H9 (cell line): ENCODE results near the gene COX7B2. TPM values are rescaled to one million over a fixed set of nuclear protein-coding genes. Genes with fewer than 3 reads are reported as not detected.

Experiments
- DNase-seq: peaks from one replicate; pipeline ENCODE4 v3.0.0-alpha.2; 2017
- H2AFZ ChIP-seq: one replicate; pipeline ENCODE4 v1.6.1; 2013; ENCODE audit warnings: mild to moderate bottlenecking, low read length, control low read depth, moderate library complexity
- H2AK5ac ChIP-seq: 2 replicates; pipeline ENCODE4 v1.6.1; 2013; ENCODE audit warnings: low read length, control low read depth, mixed read lengths; ENCODE audit not compliant: insufficient read length
- H2BK120ac ChIP-seq: one replicate; pipeline ENCODE4 v1.6.1; 2013; ENCODE audit warnings: low read depth, mild to moderate bottlenecking, low read length, control low read depth, inconsistent platforms; ENCODE audit not compliant: poor library complexity, severe bottlenecking
- H2BK12ac ChIP-seq: 2 replicates; pipeline ENCODE4 v1.6.1; 2013; ENCODE audit warnings: low read length, control low read depth, mixed read lengths, low read depth; ENCODE audit not compliant: insufficient read length
- H2BK15ac ChIP-seq: 2 replicates; pipeline ENCODE4 v1.6.1; 2013; ENCODE audit warnings: low read depth, low read length, control low read depth
- H2BK20ac ChIP-seq: one replicate; pipeline ENCODE4 v1.6.1; 2013; ENCODE audit warnings: low read depth, mild to moderate bottlenecking, low read length, control low read depth, inconsistent platforms; ENCODE audit not compliant: poor library complexity, severe bottlenecking
- H2BK5ac ChIP-seq: 2 replicates; pipeline ENCODE4 v1.6.1; 2013; ENCODE audit warnings: low read length, control low read depth, mixed read lengths; ENCODE audit not compliant: insufficient read length
- H3K14ac ChIP-seq: 2 replicates; pipeline ENCODE4 v1.6.1; 2013; ENCODE audit warnings: low read length, control low read depth; ENCODE audit not compliant: insufficient read depth
- H3K18ac ChIP-seq: 2 replicates; pipeline ENCODE4 v1.6.1; 2013; ENCODE audit warnings: low read depth, mild to moderate bottlenecking, mixed read lengths, low read length, control low read depth; ENCODE audit not compliant: insufficient read length
- H3K23ac ChIP-seq: 2 replicates; pipeline ENCODE4 v1.6.1; 2013; ENCODE audit warnings: low read length, control low read depth, mixed read lengths, low read depth; ENCODE audit not compliant: insufficient read length
- H3K23me2 ChIP-seq: 2 replicates; pipeline ENCODE4 v1.6.1; 2013; ENCODE audit warnings: low read depth, mild to moderate bottlenecking, mixed read lengths, low read length, control low read depth; ENCODE audit not compliant: insufficient read length, poor library complexity, severe bottlenecking
- H3K27ac ChIP-seq: 2 replicates; pipeline ENCODE4 v1.5.1; 2013; ENCODE audit warnings: low read length, control low read depth, mixed read lengths, low read depth; ENCODE audit not compliant: insufficient read length
- H3K27me3 ChIP-seq: 2 replicates; pipeline ENCODE4 v1.6.1; 2013; ENCODE audit warnings: low read length, control low read depth, inconsistent platforms; ENCODE audit not compliant: insufficient read depth
- H3K4ac ChIP-seq: 2 replicates; pipeline ENCODE4 v1.6.1; 2013; ENCODE audit warnings: low read depth, mild to moderate bottlenecking, control low read depth, inconsistent platforms, low read length, moderate library complexity
- H3K4me1 ChIP-seq: 2 replicates; pipeline ENCODE4 v1.6.1; 2013; ENCODE audit warnings: low read length, control low read depth, inconsistent platforms; ENCODE audit not compliant: insufficient read depth
- H3K4me2 ChIP-seq: 2 replicates; pipeline ENCODE4 v1.6.1; 2013; ENCODE audit warnings: low read length, control low read depth, mixed read lengths; ENCODE audit not compliant: insufficient read length, insufficient read depth
- H3K56ac ChIP-seq: 2 replicates; pipeline ENCODE4 v1.6.1; 2013; ENCODE audit warnings: low read depth, mild to moderate bottlenecking, mixed read lengths, low read length, control low read depth; ENCODE audit not compliant: insufficient read length
- H3K79me1 ChIP-seq: 2 replicates; pipeline ENCODE4 v1.6.1; 2013; ENCODE audit warnings: low read depth, mild to moderate bottlenecking, moderate library complexity, low read length, control low read depth, inconsistent platforms; ENCODE audit not compliant: insufficient read depth, poor library complexity, severe bottlenecking
- H3K79me2 ChIP-seq: 2 replicates; pipeline ENCODE4 v1.6.1; 2013; ENCODE audit warnings: low read length, control low read depth, inconsistent platforms; ENCODE audit not compliant: insufficient read depth
- H3K9ac ChIP-seq: 2 replicates; pipeline ENCODE4 v1.6.1; 2013; ENCODE audit warnings: low read length, control low read depth, mixed read lengths; ENCODE audit not compliant: insufficient read length; ENCODE audit errors: extremely low read depth
- H3K9me3 ChIP-seq: one replicate; pipeline ENCODE4 v1.6.1; 2013; ENCODE audit warnings: low read depth, low read length, inconsistent platforms; ENCODE audit not compliant: control insufficient read depth
- H3T11ph ChIP-seq: one replicate; pipeline ENCODE4 v1.6.1; 2013; ENCODE audit warnings: mild to moderate bottlenecking, low read length, control low read depth, inconsistent platforms
- H4K20me1 ChIP-seq: one replicate; pipeline ENCODE4 v1.6.1; 2013; ENCODE audit not compliant: control insufficient read depth, insufficient read length, insufficient read depth
- H4K5ac ChIP-seq: 2 replicates; pipeline ENCODE4 v1.6.1; 2013; ENCODE audit warnings: low read depth, mild to moderate bottlenecking, mixed read lengths, low read length, control low read depth; ENCODE audit not compliant: insufficient read length
- H4K8ac ChIP-seq: replicated peaks from 2 replicates; pipeline ENCODE4 v1.6.1; 2013; ENCODE audit warnings: low read length, control low read depth, mixed read lengths, low read depth; ENCODE audit not compliant: insufficient read length
- H4K91ac ChIP-seq: 2 replicates; pipeline ENCODE4 v1.6.1; 2013; ENCODE audit warnings: low read depth, mild to moderate bottlenecking, moderate library complexity, mixed read lengths, low read length, control low read depth; ENCODE audit not compliant: insufficient read length
- H3K27ac Mint-ChIP-seq, 3 experiments: 2 replicates in 2 of 3; 3 replicates in 1 of 3; pipeline ENCODE4 v1.8.0; 2020 to 2021; ENCODE audit warnings: mixed read lengths in 3 of 3, mild to moderate bottlenecking in 1 of 3, moderate library complexity in 1 of 3
- H3K27me3 Mint-ChIP-seq: 2 replicates; pipeline ENCODE4 v1.8.0; 2021; ENCODE audit warnings: low read depth, mild to moderate bottlenecking, moderate library complexity, mixed read lengths
- H3K36me3 Mint-ChIP-seq, 3 experiments: 2 replicates in 2 of 3; 3 replicates in 1 of 3; pipeline ENCODE4 v1.8.0; 2020 to 2021; ENCODE audit warnings: low read depth in 3 of 3, mixed read lengths in 3 of 3; ENCODE audit not compliant: insufficient read depth in 1 of 3
- H3K4me1 Mint-ChIP-seq, 2 experiments: 2 replicates each; pipeline ENCODE4 v1.8.0; 2020; ENCODE audit warnings: mixed read lengths in 2 of 2
- H3K4me3 Mint-ChIP-seq, 2 experiments: 2 replicates in 1 of 2; 3 replicates in 1 of 2; pipeline ENCODE4 v1.8.0; 2020 to 2021; ENCODE audit warnings: mild to moderate bottlenecking in 2 of 2, mixed read lengths in 2 of 2, moderate library complexity in 1 of 2
- H3K9me3 Mint-ChIP-seq, 2 experiments: 2 replicates in 1 of 2; 3 replicates in 1 of 2; pipeline ENCODE4 v1.8.0; 2020; ENCODE audit warnings: mild to moderate bottlenecking in 2 of 2, mixed read lengths in 2 of 2, moderate library complexity in 1 of 2
- CTCF ChIP-seq: fragments of 200-600 bp; sonication (generic); conservative IDR thresholded peaks from 3 replicates; pipeline ENCODE4 v1.8.0; 2021; ENCODE audit warnings: antibody characterized with exemption, mild to moderate bottlenecking
- WGBS: extraction: QIAGEN DNeasy Blood & Tissue Kit; methylation state at CpG from one replicate; pipeline ENCODE4 v1.1.7; 2013; ENCODE audit warnings: missing lambda C conversion rate, low lambda C conversion rate, mixed read lengths; ENCODE audit not compliant: insufficient read length; ENCODE audit errors: extremely low coverage; 5-methylcytosine and 5-hydroxymethylcytosine counted together
- total RNA-seq: library from RNA; stranded (reverse); gene quantifications from 2 replicates; pipeline ENCODE4 v1.2.1, GENCODE V29; 2021

Gene COX7B2
- total RNA-seq, 1 experiment from 2014 or later, result not detected

- H4K20me1 ChIP-seq, result no peaks in the 10 kb centered on the region
- no peak for TF ChIP-seq CTCF
- no CpG with 5 or more reads among the region's 1 CpG for WGBS
- no peak overlapping the region for H2AK5ac ChIP-seq
- Mint-ChIP-seq H3K27me3 (no peaks in the 10 kb centered on the region), H3K27ac (no peak overlapping the region), H3K4me3 (no peak overlapping the region), H3K4me1 (no peaks in the 10 kb centered on the region), H3K9me3 (no peaks in the 10 kb centered on the region), H3K36me3 (no peaks in the 10 kb centered on the region)
- H3T11ph ChIP-seq, result no peak overlapping the region
- no peak overlapping the region for H3K56ac ChIP-seq
- DNase-seq, result no peak
- H3K23ac ChIP-seq, result no peak overlapping the region
- H4K8ac ChIP-seq, result no peak overlapping the region
- H3K4me2 ChIP-seq, result no peak overlapping the region
- no peak overlapping the region for H2BK5ac ChIP-seq
- no peak overlapping the region for H3K4ac ChIP-seq
- no peaks in the 10 kb centered on the region for H3K79me1 ChIP-seq
- no peak overlapping the region for H3K14ac ChIP-seq
- no peak overlapping the region for H2BK120ac ChIP-seq
- no peaks in the 10 kb centered on the region for H3K27me3 ChIP-seq
- no peak overlapping the region for H2BK20ac ChIP-seq
- H4K91ac ChIP-seq, result no peak overlapping the region
- H3K9ac ChIP-seq, result no peak overlapping the region
- H3K27ac ChIP-seq, result no peak overlapping the region
- no peak overlapping the region for H2AFZ ChIP-seq
- H3K23me2 ChIP-seq, result no peaks in the 10 kb centered on the region
- no peak overlapping the region for H2BK15ac ChIP-seq
- no peak overlapping the region for H4K5ac ChIP-seq
- H3K79me2 ChIP-seq, result no peaks in the 10 kb centered on the region
- H3K4me1 ChIP-seq, result no peaks in the 10 kb centered on the region
- H3K18ac ChIP-seq, result no peak overlapping the region
- H3K9me3 ChIP-seq, result no peaks in the 10 kb centered on the region
- no peak overlapping the region for H2BK12ac ChIP-seq
These were observed 59.0 kb downstream of the COX7B2 start for GRCh38 chr4:46850026-46850425.
